K562 (cell line): ENCODE measurements around the gene FSTL4. TPM values are rescaled to one million over a fixed set of nuclear protein-coding genes. Genes with fewer than 3 reads are reported as not detected.

Source experiments
- ATAC-seq: fragments of 200-7000 bp; cut with Tn5 transposase; 3 replicates; pipeline ENCODE4 v1.9.1; 2020; ENCODE audit warnings: moderate library complexity
- BruUV-seq: library from RNA; stranded (reverse); fragments of 400-500 nt; replicated peaks from 2 replicates; lab custom pipeline; 2021; lab: Mats Ljungman, UMichigan
- CTCF ChIA-PET: fragments of 300-600 bp; formaldehyde crosslinking; extraction: SDS; loops from one replicate; lab custom pipeline; 2021; ENCODE audit warnings: low intra/inter-chr PET ratio; lab: Yijun Ruan, JAX
- POLR2A ChIA-PET: fragments of 300-600, 350-650 bp; sonication (Branson Sonifier 250); formaldehyde crosslinking; extraction: SDS; loops from one replicate; lab custom pipeline; 2021; ENCODE audit warnings: antibody characterized with exemption, inconsistent platforms; lab: Yijun Ruan, JAX
- DNase-seq, 4 experiments: peaks; one replicate each; pipeline versions ENCODE4 v3.0.0 to v3.0.0-alpha.2; 2011 to 2018; ENCODE audit warnings: low spot score in 3 of 4, mixed read lengths in 3 of 4; ENCODE audit errors: extremely low read depth in 1 of 4
- FAIRE-seq: peaks from 2 replicates; lab custom pipeline; 2011; peaks lifted over from hg19 to GRCh38; lab: Jason Lieb, UNC
- H2AFZ ChIP-seq: 2 replicates; pipeline ENCODE4 v1.6.0; 2011; ENCODE audit warnings: low read depth, low read length, control low read depth, inconsistent platforms
- H3K27ac ChIP-seq: fragments of 200-600 bp; 3 replicates; pipeline ENCODE4 v1.8.0; 2011; ENCODE audit warnings: low read depth, mild to moderate bottlenecking, control low read depth, inconsistent platforms, low read length, moderate library complexity, mixed read lengths; ENCODE audit errors: extremely low read depth
- H3K27me3 ChIP-seq, 2 experiments: fragments of 300-600 bp in 1 of 2; 2 replicates in 1 of 2; 3 replicates in 1 of 2; pipeline versions ENCODE4 v1.6.0 to v1.8.0; 2011; ENCODE audit warnings: inconsistent platforms in 2 of 2, low read length in 2 of 2, mild to moderate bottlenecking in 1 of 2, mixed read lengths in 1 of 2, moderate library complexity in 1 of 2; ENCODE audit not compliant: control insufficient read depth in 2 of 2, insufficient read depth in 2 of 2
- H3K36me3 ChIP-seq: fragments of 300-600 bp; 3 replicates; pipeline ENCODE4 v1.8.0; 2011; ENCODE audit warnings: mild to moderate bottlenecking, low read length, inconsistent platforms; ENCODE audit not compliant: control insufficient read depth, insufficient read depth
- H3K4me1 ChIP-seq, 2 experiments: fragments of 200-600 bp in 1 of 2; replicated peaks in 1 of 2; 2 replicates in 1 of 2; 3 replicates in 1 of 2; pipeline versions ENCODE4 v1.5.1 to v1.8.0; 2011; ENCODE audit warnings: inconsistent platforms in 2 of 2, low read length in 2 of 2, mild to moderate bottlenecking in 1 of 2, mixed read lengths in 1 of 2, moderate library complexity in 1 of 2; ENCODE audit not compliant: control insufficient read depth in 2 of 2, insufficient read depth in 2 of 2
- H3K4me2 ChIP-seq: 2 replicates; pipeline ENCODE4 v1.6.1; 2011; ENCODE audit warnings: low read length, control low read depth, inconsistent platforms, mixed read lengths; ENCODE audit not compliant: insufficient read depth
- H3K4me3 ChIP-seq: fragments of 200-600 bp; sonication (generic), shearing (Covaris generic); 2 replicates; pipeline ENCODE4 v1.5.1; 2016; ENCODE audit warnings: control low read depth, inconsistent platforms
- H3K79me2 ChIP-seq: fragments of 200-600 bp; 3 replicates; pipeline ENCODE4 v1.8.0; 2011; ENCODE audit warnings: low read length, inconsistent platforms; ENCODE audit not compliant: control insufficient read depth, insufficient read depth
- H3K9ac ChIP-seq, 2 experiments: 2 replicates each; pipeline versions ENCODE4 v1.6.0 to v1.6.1; 2011; ENCODE audit warnings: low read depth in 2 of 2, low read length in 2 of 2, control low read depth in 1 of 2, inconsistent platforms in 1 of 2, mild to moderate bottlenecking in 1 of 2, mixed read lengths in 1 of 2; ENCODE audit not compliant: insufficient read depth in 1 of 2
- H3K9me1 ChIP-seq: one replicate; pipeline ENCODE4 v1.6.0; 2011; ENCODE audit warnings: inconsistent platforms, mild to moderate bottlenecking, low read length, moderate library complexity; ENCODE audit not compliant: control insufficient read depth, insufficient read depth
- H3K9me3 ChIP-seq: replicated peaks from 2 replicates; pipeline ENCODE4 v1.5.1; 2011; ENCODE audit warnings: low read depth, low read length, inconsistent platforms; ENCODE audit not compliant: control insufficient read depth, insufficient read depth
- H4K20me1 ChIP-seq: replicated peaks from 2 replicates; pipeline ENCODE4 v1.6.1; 2011; ENCODE audit warnings: low read length, inconsistent platforms, mixed read lengths; ENCODE audit not compliant: control insufficient read depth, insufficient read depth
- CBX5 ChIP-seq: IDR thresholded peaks from 2 replicates; pipeline ENCODE4 v1.6.1; 2014; ENCODE audit warnings: low read depth, borderline replicate concordance
- NR3C1 ChIP-seq: sonication (generic); formaldehyde crosslinking; IDR thresholded peaks from 2 replicates; pipeline ENCODE4 v1.8.1; 2022; ENCODE audit warnings: missing genetic modification reagents
- RAD21 ChIP-seq, 2 experiments: fragments of 250-450 bp in 1 of 2; fragments of 450-650 bp in 1 of 2; sonication (Bioruptor Pico) in 1 of 2; formaldehyde crosslinking in 1 of 2; IDR thresholded peaks in 1 of 2; conservative IDR thresholded peaks in 1 of 2; 2 replicates each; pipeline versions ENCODE4 v1.4.0 to v1.8.0; 2020 to 2022; ENCODE audit warnings: mild to moderate bottlenecking in 2 of 2, moderate library complexity in 1 of 2
- RBM34 ChIP-seq: fragments of 200-400 bp; formaldehyde crosslinking; IDR thresholded peaks from 2 replicates; pipeline ENCODE4 v1.6.1; 2018; ENCODE audit warnings: low read length, borderline replicate concordance; ENCODE audit not compliant: insufficient read depth
- SAP30 ChIP-seq: fragments of 200-600 bp; sonication (generic); IDR thresholded peaks from 2 replicates; pipeline ENCODE4 v1.6.1; 2012; ENCODE audit warnings: borderline replicate concordance, low read depth, mild to moderate bottlenecking, moderate library complexity, low read length, control low read depth, inconsistent platforms; ENCODE audit not compliant: insufficient read depth, poor library complexity, severe bottlenecking
- TRIM28 ChIP-seq: fragments of 450-650 bp; IDR thresholded peaks from 2 replicates; pipeline ENCODE4 v1.6.1; 2017
- ZBTB43 ChIP-seq: sonication (generic); formaldehyde crosslinking; IDR thresholded peaks from 2 replicates; pipeline ENCODE4 v1.8.0; 2023; ENCODE audit warnings: mild to moderate bottlenecking, missing genetic modification reagents
- ZFX ChIP-seq: sonication (generic); formaldehyde crosslinking; IDR thresholded peaks from 2 replicates; pipeline ENCODE4 v1.8.0; 2022; ENCODE audit warnings: mild to moderate bottlenecking, missing genetic modification reagents, moderate library complexity
- ZNF174 ChIP-seq: fragments of 250-450 bp; sonication (Bioruptor Pico); IDR thresholded peaks from 2 replicates; pipeline ENCODE4 v1.4.0; 2020; ENCODE audit warnings: mild to moderate bottlenecking
- ZNF253 ChIP-seq: fragments of 250-450 bp; sonication (Bioruptor Pico); conservative IDR thresholded peaks from 2 replicates; pipeline ENCODE4 v1.6.1; 2021; ENCODE audit warnings: mild to moderate bottlenecking
- WGBS: fragments of 100-300 bp; shearing (Covaris generic); methylation state at CpG from one replicate; pipeline ENCODE4 v1.1.6; 2016; ENCODE audit warnings: low coverage, mixed read lengths; ENCODE audit not compliant: insufficient coverage; ENCODE audit errors: missing lambda C conversion rate; 5-methylcytosine and 5-hydroxymethylcytosine counted together
- in situ Hi-C: fragments of 300-500 bp; cut with MboI; formaldehyde crosslinking; loops from 4 replicates; pipeline ENCODE4 v1.15.0; 2018; ENCODE audit warnings: inconsistent platforms, mixed read lengths
- intact Hi-C: fragments of 100-400 bp; cut with micrococcal nuclease; formaldehyde crosslinking; loops from 2 replicates; pipeline ENCODE4 v1.14.2; 2022
- polyA plus RNA-seq, 8 experiments: library from polyadenylated mRNA; depleted of rRNA in 4 of 8; stranded (reverse) in 5 of 8; unstranded in 3 of 8; fragments of >200 nt; fragmentation: Nextera tagmentation in 2 of 8; fragmentation: Illumina TruSeq in 1 of 8; extraction: Ambion mirVana in 2 of 8; extraction: Trizol in 1 of 8; gene quantifications; 2 replicates each; pipeline versions ENCODE4 v1.2.1 to v1.2.3, GENCODE V29; 2011 to 2014; ENCODE audit warnings: inconsistent platforms in 1 of 8, missing spikeins in 1 of 8
- total RNA-seq, 7 experiments: library from RNA; depleted of rRNA in 6 of 7; stranded (reverse); fragments of >200 nt in 6 of 7; fragmentation: Illumina TruSeq in 2 of 7; extraction: Trizol in 2 of 7; gene quantifications; 2 replicates each; pipeline versions ENCODE4 v1.2.1 to v1.2.3, GENCODE V29; 2011 to 2021; ENCODE audit warnings: low replicate concordance in 1 of 7
- TF ChIP-seq, protein P1 (sequence below), 3 experiments: fragments of 200-800 bp in 1 of 3; sonication (Bioruptor generic) in 1 of 3; sonication (generic) in 1 of 3; formaldehyde crosslinking in 1 of 3; IDR thresholded peaks; 2 replicates each; pipeline versions ENCODE4 v1.6.1 to v1.8.0; 2016 to 2022; ENCODE audit warnings: mild to moderate bottlenecking in 2 of 3, missing compliant biosample characterization in 2 of 3, missing genetic modification characterization in 2 of 3, missing genetic modification reagents in 1 of 3
- TF ChIP-seq, protein P2 (sequence below): sonication (generic); formaldehyde crosslinking; IDR thresholded peaks from 2 replicates; pipeline ENCODE4 v1.8.0; 2023; ENCODE audit warnings: mild to moderate bottlenecking, missing genetic modification reagents

Gene FSTL4
- total and polyA plus RNA-seq, 9 of the 15 experiments (the other 6 are each of a cell fraction or from before 2014, with no cell fraction given) = 0.08 to 0.18 (median 0.10) TPM; not detected in 5

- BruUV-seq = no TSS peak
- WGBS = 0% methylated on average over 1 of the region's 3 CpGs
- ChIA-PET CTCF (no interaction called here), POLR2A (no interaction called here)
- no peaks in the 10 kb centered on the region for H3K9me3 ChIP-seq
- H3K9me1 ChIP-seq = no peaks in the 10 kb centered on the region
- peaks cover 12 to 82% of the 10 kb centered on the region in 2 experiments for H3K27me3 ChIP-seq
- H3K79me2 ChIP-seq = no peaks in the 10 kb centered on the region
- intact Hi-C loops = no loop called here
- no peak for DNase-seq
- FAIRE-seq = no peak
- no peaks in the 10 kb centered on the region for H3K4me1 ChIP-seq
- H3K36me3 ChIP-seq = no peaks in the 10 kb centered on the region
- peaks cover 8% of the 10 kb centered on the region for H4K20me1 ChIP-seq
- in situ Hi-C loops = no loop called here
- no peak overlapping the region for H2AFZ ChIP-seq
- no peak for ATAC-seq
- no peak overlapping the region for H3K4me2 ChIP-seq
- no peak overlapping the region for H3K4me3 ChIP-seq
- no peak overlapping the region for H3K9ac ChIP-seq
- no peak overlapping the region for H3K27ac ChIP-seq
- TF ChIP-seq CBX5 = no peak
- no peak for TF ChIP-seq ZBTB43 (CRISPR knock-in tag)
- no peak for TF ChIP-seq ZNF174
- TF ChIP-seq ZNF253 = no peak
- no peak for TF ChIP-seq TRIM28
- TF ChIP-seq, protein P1, sequence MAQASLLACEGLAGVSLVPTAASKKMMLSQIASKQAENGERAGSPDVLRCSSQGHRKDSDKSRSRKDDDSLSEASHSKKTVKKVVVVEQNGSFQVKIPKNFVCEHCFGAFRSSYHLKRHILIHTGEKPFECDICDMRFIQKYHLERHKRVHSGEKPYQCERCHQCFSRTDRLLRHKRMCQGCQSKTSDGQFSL (CRISPR knock-in tag; IDR thresholded peaks at IDR 0.05) = no peak
- TF ChIP-seq, protein P1 (tag; IDR thresholded peaks at IDR 0.05) = no peak
- no peak for TF ChIP-seq RBM34
- no peak for TF ChIP-seq ZFX (CRISPR knock-in tag)
- no peak for TF ChIP-seq SAP30
- no peak for TF ChIP-seq RAD21 (CRISPR knock-in tag; conservative IDR thresholded peaks at IDR 0.05 in 1 of 2, IDR thresholded peaks at IDR 0.05 in 1 of 2)
- TF ChIP-seq, protein P2, sequence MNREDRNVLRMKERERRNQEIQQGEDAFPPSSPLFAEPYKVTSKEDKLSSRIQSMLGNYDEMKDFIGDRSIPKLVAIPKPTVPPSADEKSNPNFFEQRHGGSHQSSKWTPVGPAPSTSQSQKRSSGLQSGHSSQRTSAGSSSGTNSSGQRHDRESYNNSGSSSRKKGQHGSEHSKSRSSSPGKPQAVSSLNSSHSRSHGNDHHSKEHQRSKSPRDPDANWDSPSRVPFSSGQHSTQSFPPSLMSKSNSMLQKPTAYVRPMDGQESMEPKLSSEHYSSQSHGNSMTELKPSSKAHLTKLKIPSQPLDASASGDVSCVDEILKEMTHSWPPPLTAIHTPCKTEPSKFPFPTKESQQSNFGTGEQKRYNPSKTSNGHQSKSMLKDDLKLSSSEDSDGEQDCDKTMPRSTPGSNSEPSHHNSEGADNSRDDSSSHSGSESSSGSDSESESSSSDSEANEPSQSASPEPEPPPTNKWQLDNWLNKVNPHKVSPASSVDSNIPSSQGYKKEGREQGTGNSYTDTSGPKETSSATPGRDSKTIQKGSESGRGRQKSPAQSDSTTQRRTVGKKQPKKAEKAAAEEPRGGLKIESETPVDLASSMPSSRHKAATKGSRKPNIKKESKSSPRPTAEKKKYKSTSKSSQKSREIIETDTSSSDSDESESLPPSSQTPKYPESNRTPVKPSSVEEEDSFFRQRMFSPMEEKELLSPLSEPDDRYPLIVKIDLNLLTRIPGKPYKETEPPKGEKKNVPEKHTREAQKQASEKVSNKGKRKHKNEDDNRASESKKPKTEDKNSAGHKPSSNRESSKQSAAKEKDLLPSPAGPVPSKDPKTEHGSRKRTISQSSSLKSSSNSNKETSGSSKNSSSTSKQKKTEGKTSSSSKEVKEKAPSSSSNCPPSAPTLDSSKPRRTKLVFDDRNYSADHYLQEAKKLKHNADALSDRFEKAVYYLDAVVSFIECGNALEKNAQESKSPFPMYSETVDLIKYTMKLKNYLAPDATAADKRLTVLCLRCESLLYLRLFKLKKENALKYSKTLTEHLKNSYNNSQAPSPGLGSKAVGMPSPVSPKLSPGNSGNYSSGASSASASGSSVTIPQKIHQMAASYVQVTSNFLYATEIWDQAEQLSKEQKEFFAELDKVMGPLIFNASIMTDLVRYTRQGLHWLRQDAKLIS (CRISPR knock-in tag) = no peak
- no peak for TF ChIP-seq NR3C1 (CRISPR knock-in tag)
These were observed 318.0 kb downstream of the FSTL4 start for GRCh38 chr5:133294380-133294779.
